Keratinocyte (primary cell): ENCODE data around the gene TNS2.

ENCODE experiments used
- CTCF ChIP-seq, 3 experiments: IDR thresholded peaks in 1 of 3; conservative IDR thresholded peaks in 1 of 3; optimal IDR thresholded peaks in 1 of 3; 2 replicates in 2 of 3; 3 replicates in 1 of 3; pipeline versions ENCODE3 to v1.5.1; 2011; ENCODE audit warnings: low read length in 3 of 3, mild to moderate bottlenecking in 3 of 3, moderate library complexity in 2 of 3, control low read depth in 1 of 3, inconsistent platforms in 1 of 3; ENCODE audit not compliant: insufficient read depth in 2 of 3; ENCODE audit errors: extremely low read depth in 1 of 3
- EZH2 ChIP-seq: IDR thresholded peaks from one replicate; pipeline ENCODE4 v1.6.1; 2012; ENCODE audit warnings: inconsistent platforms, mild to moderate bottlenecking, low read length, moderate library complexity

GRCh38 chr12:53101931-53102781 is 52.3 kb downstream of the TNS2 start:
- TF ChIP-seq CTCF (optimal IDR thresholded peaks at IDR 0.05 in 1 of 3, IDR thresholded peaks at IDR 0.05 in 1 of 3, conservative IDR thresholded peaks at IDR 0.05 in 1 of 3; ENCODE audit: extremely low read depth in 1 of 3, insufficient read depth in 2 of 3, low read length in 3 of 3): no peak
- no peak for TF ChIP-seq EZH2
